ENCODE data around the gene MGAT5. TPM values are rescaled to one million over a fixed set of nuclear protein-coding genes. Genes with fewer than 3 reads are reported as not detected.

The MGAT5 gene
- 10 to 100 TPM; 16.3 to 37.8 (median 32.5) TPM for total RNA-seq

GRCh38 chr2:134253804-134254203 lies at the start of gene MGAT5:
Gene MGAT5 (plus strand): TSS chr2:134254072. CDS start chr2:134254404, 332 bp downstream.
- no peak for TF ChIP-seq CTCF (IDR thresholded peaks at IDR 0.05)
- no peak for TF ChIP-seq POLR2A (IDR thresholded peaks at IDR 0.05)
- DNase-seq (ENCODE audit: low spot score in 2 of 2): peak in 1 of 2 donors; percentile 33
- no peak within 1 kb of the TSS for H3K4me3 ChIP-seq (ENCODE audit: low read depth, poor library complexity, severe bottlenecking)
- 25 to 48% methylated on average over 4 of the region's 4 CpGs for WGBS, 2 donors
- intact Hi-C loops (cut with DNase I; ENCODE audit: low total_unique reads): no loop called here

GRCh38 chr2:134205087-134205486 lies 48.8 kb upstream of the MGAT5 start:
- intact Hi-C loops (cut with DNase I; ENCODE audit: low total_unique reads): no loop called here

GRCh38 chr2:134206031-134206430 lies 47.8 kb upstream of the MGAT5 start:
- intact Hi-C loops (cut with DNase I; ENCODE audit: low total_unique reads): no loop called here
- WGBS, 2 donors: 80% methylated on average over 2 of the region's 2 CpGs
- H3K4me3 ChIP-seq (ENCODE audit: low read depth, poor library complexity, severe bottlenecking): no peak overlapping the region
- DNase-seq (ENCODE audit: low spot score in 2 of 2): no peak
- no peak for TF ChIP-seq POLR2A (IDR thresholded peaks at IDR 0.05)
- no peak for TF ChIP-seq CTCF (IDR thresholded peaks at IDR 0.05)

More at GRCh38 chr2:134205087-134205486, 48.8 kb upstream of the MGAT5 start:
- no peak for DNase-seq (ENCODE audit: low spot score in 2 of 2)
- TF ChIP-seq POLR2A (IDR thresholded peaks at IDR 0.05): no peak
- no peak for TF ChIP-seq CTCF (IDR thresholded peaks at IDR 0.05)
- H3K4me3 ChIP-seq (ENCODE audit: low read depth, poor library complexity, severe bottlenecking): no peak overlapping the region
- WGBS, 2 donors: 92 to 93% methylated on average over 3 of the region's 3 CpGs

GRCh38 chr2:134206573-134206972 lies 47.3 kb upstream of the MGAT5 start:
- intact Hi-C loops (cut with DNase I; ENCODE audit: low total_unique reads): no loop called here
- WGBS, 2 donors: 66 to 72% methylated on average over 5 of the region's 5 CpGs

GRCh38 chr2:134207589-134208209 lies 46.2 kb upstream of the MGAT5 start:
- no peak overlapping the region for H3K4me3 ChIP-seq (ENCODE audit: low read depth, poor library complexity, severe bottlenecking)
- DNase-seq (ENCODE audit: low spot score in 2 of 2): no peak
- TF ChIP-seq CTCF (IDR thresholded peaks at IDR 0.05) (no peak), POLR2A (IDR thresholded peaks at IDR 0.05) (no peak)
- WGBS, 2 donors: 65 to 66% methylated on average over 5 of the region's 5 CpGs
- intact Hi-C loops (cut with DNase I; ENCODE audit: low total_unique reads): no loop called here

More at GRCh38 chr2:134206573-134206972, 47.3 kb upstream of the MGAT5 start:
- TF ChIP-seq POLR2A (IDR thresholded peaks at IDR 0.05): no peak
- no peak for TF ChIP-seq CTCF (IDR thresholded peaks at IDR 0.05)
- DNase-seq (ENCODE audit: low spot score in 2 of 2): no peak
- H3K4me3 ChIP-seq (ENCODE audit: low read depth, poor library complexity, severe bottlenecking): no peak overlapping the region

- peak in 1 of 2 donors; percentile 28 for DNase-seq (ENCODE audit: low spot score in 2 of 2)
- intact Hi-C loops (cut with DNase I; ENCODE audit: low total_unique reads): no loop called here
- no peak overlapping the region for H3K4me3 ChIP-seq (ENCODE audit: low read depth, poor library complexity, severe bottlenecking)
- TF ChIP-seq CTCF (IDR thresholded peaks at IDR 0.05): no peak
- no peak for TF ChIP-seq POLR2A (IDR thresholded peaks at IDR 0.05)
- WGBS, 2 donors: 76 to 88% methylated on average over 2 of the region's 2 CpGs
Measured at GRCh38 chr2:134208825-134209224, 45.0 kb upstream of the MGAT5 start.
